GF-D8 (cell line): Measurements from ENCODE around the gene VWA5B2.

Experiments
- DNase-seq: peaks from one replicate; lab custom pipeline; 2025; lab: John Stamatoyannopoulos, UW

The VWA5B2 gene

GRCh38 chr3:184277366-184277765, 48.0 kb downstream of the VWA5B2 start:
- no peak for DNase-seq

- no peak for DNase-seq
Observed at GRCh38 chr3:184282941-184283340, 53.6 kb downstream of the VWA5B2 start.

GRCh38 chr3:184283681-184284080, 54.3 kb downstream of the VWA5B2 start:
- no peak for DNase-seq

GRCh38 chr3:184284696-184285095, 55.3 kb downstream of the VWA5B2 start:
- no peak for DNase-seq

- DNase-seq, result no peak
Observed at GRCh38 chr3:184289426-184289938, 60.1 kb downstream of the VWA5B2 start.

GRCh38 chr3:184290331-184290730, 60.9 kb downstream of the VWA5B2 start:
- DNase-seq, result no peak

- DNase-seq, result no peak
Observed at GRCh38 chr3:184291044-184291737, 61.8 kb downstream of the VWA5B2 start.
